PC-9 (cell line): ENCODE measurements around the gene NT5DC1. TPM values are rescaled to one million over a fixed set of nuclear protein-coding genes. Genes with fewer than 3 reads are reported as not detected.

Source experiments
- BruUV-seq: library from RNA; stranded (reverse); fragments of 400-500 nt; replicated peaks from 2 replicates; lab custom pipeline; 2021; lab: Mats Ljungman, UMichigan
- CTCF ChIA-PET: fragments of 300-600 bp; sonication (Branson Sonifier 250); formaldehyde crosslinking; loops from one replicate; lab custom pipeline; 2022; ENCODE audit warnings: antibody characterized with exemption; lab: Charles Lee
- POLR2A ChIA-PET: fragments of 300-600 bp; sonication (Branson Sonifier 250); formaldehyde crosslinking; loops from one replicate; lab custom pipeline; 2022; ENCODE audit warnings: antibody characterized with exemption; ENCODE audit not compliant: unreplicated experiment; lab: Charles Lee
- DNase-seq, 2 experiments: peaks; one replicate each; pipeline versions ENCODE4 v3.0.0 to v3.0.0-alpha.2; 2015 to 2022; ENCODE audit warnings: mixed read lengths in 1 of 2
- H2AFZ ChIP-seq: fragments of 200-600 bp; sonication (generic); 2 replicates; pipeline ENCODE4 v1.8.1; 2017; ENCODE audit warnings: antibody characterized with exemption
- H3F3A ChIP-seq: fragments of 200-600 bp; sonication (generic); 2 replicates; pipeline ENCODE4 v1.8.1; 2017; ENCODE audit warnings: antibody characterized with exemption, mild to moderate bottlenecking, low read depth; ENCODE audit not compliant: insufficient read depth
- H3K27ac ChIP-seq: fragments of 200-600 bp; sonication (generic); 2 replicates; pipeline ENCODE4 v1.6.1; 2016; ENCODE audit warnings: mixed run types
- H3K27me3 ChIP-seq: fragments of 200-600 bp; sonication (generic); 2 replicates; pipeline ENCODE4 v1.6.1; 2016; ENCODE audit warnings: low read depth, mixed run types; ENCODE audit not compliant: insufficient read depth
- H3K36me3 ChIP-seq: fragments of 200-600 bp; sonication (generic); 2 replicates; pipeline ENCODE4 v1.6.1; 2016; ENCODE audit warnings: low read depth, mixed run types
- H3K4me1 ChIP-seq: fragments of 200-600 bp; sonication (generic); replicated peaks from 2 replicates; pipeline ENCODE4 v1.6.1; 2016; ENCODE audit warnings: mixed run types; ENCODE audit not compliant: insufficient read depth
- H3K4me2 ChIP-seq: fragments of 200-600 bp; sonication (generic); 2 replicates; pipeline ENCODE4 v1.6.1; 2017; ENCODE audit warnings: mixed run types
- H3K4me3 ChIP-seq: fragments of 200-600 bp; sonication (generic); 2 replicates; pipeline ENCODE4 v1.6.1; 2016; ENCODE audit warnings: mixed run types
- H3K79me2 ChIP-seq: fragments of 200-600 bp; sonication (generic); 2 replicates; pipeline ENCODE4 v1.6.1; 2017; ENCODE audit warnings: low read depth, mixed run types
- H3K9me2 ChIP-seq: fragments of 200-600 bp; sonication (generic); 2 replicates; pipeline ENCODE4 v1.8.1; 2017; ENCODE audit warnings: mild to moderate bottlenecking; ENCODE audit not compliant: insufficient read depth
- H3K9me3 ChIP-seq: fragments of 200-600 bp; sonication (generic); 2 replicates; pipeline ENCODE4 v1.8.1; 2016; ENCODE audit warnings: low read depth; ENCODE audit not compliant: insufficient read depth
- H4K20me1 ChIP-seq: fragments of 200-600 bp; sonication (generic); 2 replicates; pipeline ENCODE4 v1.8.1; 2017; ENCODE audit not compliant: insufficient read depth
- CTCF ChIP-seq: fragments of 200-600 bp; sonication (generic); conservative IDR thresholded peaks from 2 replicates; pipeline ENCODE4 v1.6.1; 2017; ENCODE audit warnings: mixed run types, antibody characterized with exemption, mild to moderate bottlenecking, moderate library complexity
- EZH2 ChIP-seq: fragments of 200-600 bp; sonication (generic); IDR thresholded peaks from 2 replicates; pipeline ENCODE4 v1.8.0; 2017; ENCODE audit warnings: antibody characterized with exemption, low read depth
- intact Hi-C: fragments of 100-400 bp; cut with micrococcal nuclease; formaldehyde crosslinking; loops from one replicate; pipeline ENCODE4 v1.10.0; 2022; ENCODE audit not compliant: unreplicated experiment
- total RNA-seq: library from RNA; stranded (reverse); gene quantifications from 2 replicates; pipeline ENCODE4 v1.2.3, GENCODE V29; 2021

NT5DC1 gene
- total RNA-seq, 1 experiment from 2014 or later: 33.5 TPM

GRCh38 chr6:116073765-116074440 is 26.8 kb upstream of the NT5DC1 start:
- no TSS peak for BruUV-seq
- POLR2A ChIA-PET: interaction anchor here (0.5 to 0.9 kb wide), 5 partner anchors 13 to 1467 kb away, joined by 3 to 9 read pairs (median 4); partner anchors contain the start of genes FRK and NT5DC1
- peaks cover 23% of the 10 kb centered on the region for H3F3A ChIP-seq
- H2AFZ ChIP-seq: no peak overlapping the region
- CTCF ChIA-PET: interaction anchor here (0.5 to 1.5 kb wide), 3 partner anchors 13 to 63 kb away, joined by 4 to 5 read pairs (median 5); partner anchors contain the start of gene FRK
- peaks cover 54% of the 10 kb centered on the region for H3K4me1 ChIP-seq
- no peaks in the 10 kb centered on the region for H3K9me3 ChIP-seq
- intact Hi-C loops: no loop called here
- no peaks in the 10 kb centered on the region for H3K27me3 ChIP-seq
- peak overlapping the region; percentile 11; the same call in 1 of the 2 replicates for H3K27ac ChIP-seq
- no peaks in the 10 kb centered on the region for H3K9me2 ChIP-seq
- TF ChIP-seq CTCF (no peak), EZH2 (no peak)
- no peaks in the 10 kb centered on the region for H3K36me3 ChIP-seq
- no peaks in the 10 kb centered on the region for H3K79me2 ChIP-seq
- peak in 1 of 2 experiments; percentile 93 for DNase-seq
- H3K4me2 ChIP-seq: peak overlapping the region; percentile 53
- peak overlapping the region; percentile 4; the same call in 1 of the 2 replicates for H3K4me3 ChIP-seq
- no peaks in the 10 kb centered on the region for H4K20me1 ChIP-seq

GRCh38 chr6:116074732-116075390 is 25.8 kb upstream of the NT5DC1 start:
- BruUV-seq: no TSS peak
- H3K4me2 ChIP-seq: no peak overlapping the region
- no peak overlapping the region for H3K4me3 ChIP-seq
- peaks cover 52% of the 10 kb centered on the region for H3K4me1 ChIP-seq
- H3K9me2 ChIP-seq: no peaks in the 10 kb centered on the region
- intact Hi-C loops: no loop called here
- no peak overlapping the region for H3K27ac ChIP-seq
- CTCF ChIA-PET: interaction anchor here (1.5 kb wide), 1 partner anchor 64 kb away, joined by 5 read pairs; no protein-coding TSS in a partner anchor
- TF ChIP-seq EZH2: no peak
- no peak for TF ChIP-seq CTCF
- POLR2A ChIA-PET: no interaction called here
- H4K20me1 ChIP-seq: no peaks in the 10 kb centered on the region
- no peak for DNase-seq
- H2AFZ ChIP-seq: no peak overlapping the region
- H3K27me3 ChIP-seq: no peaks in the 10 kb centered on the region
- peaks cover 23% of the 10 kb centered on the region for H3F3A ChIP-seq
- no peaks in the 10 kb centered on the region for H3K9me3 ChIP-seq
- H3K79me2 ChIP-seq: no peaks in the 10 kb centered on the region
- H3K36me3 ChIP-seq: no peaks in the 10 kb centered on the region

- Histone ChIP-seq H4K20me1 (no peaks in the 10 kb centered on the region), H3K9me3 (no peaks in the 10 kb centered on the region), H3K4me1 (peaks cover 15% of the 10 kb centered on the region), H2AFZ (no peak overlapping the region), H3K4me2 (no peak overlapping the region), H3K4me3 (no peak overlapping the region), H3K27me3 (no peaks in the 10 kb centered on the region), H3K36me3 (no peaks in the 10 kb centered on the region), H3K9me2 (no peaks in the 10 kb centered on the region), H3K79me2 (no peaks in the 10 kb centered on the region), H3F3A (peaks cover 5% of the 10 kb centered on the region; the same call in 1 of the 2 replicates), H3K27ac (no peak overlapping the region)
- no TSS peak for BruUV-seq
- CTCF ChIA-PET: no interaction called here
- intact Hi-C loops: no loop called here
- TF ChIP-seq CTCF: no peak
- no peak for TF ChIP-seq EZH2
- DNase-seq: no peak
- POLR2A ChIA-PET: no interaction called here
Observed at GRCh38 chr6:116078522-116078921, 22.1 kb upstream of the NT5DC1 start.
